HG03045 (cell line): ENCODE data around the gene RHBDF2.
A peak's percentile ranks its signal among the peaks of the same experiment; 100 is the strongest.

Experiments
- ATAC-seq: cut with Tn5 transposase; IDR thresholded peaks from one replicate; pipeline ENCODE4 v1.9.1; 2021; ENCODE audit warnings: mild to moderate bottlenecking, moderate library complexity; ENCODE audit not compliant: unreplicated experiment

Gene RHBDF2

DNA sequence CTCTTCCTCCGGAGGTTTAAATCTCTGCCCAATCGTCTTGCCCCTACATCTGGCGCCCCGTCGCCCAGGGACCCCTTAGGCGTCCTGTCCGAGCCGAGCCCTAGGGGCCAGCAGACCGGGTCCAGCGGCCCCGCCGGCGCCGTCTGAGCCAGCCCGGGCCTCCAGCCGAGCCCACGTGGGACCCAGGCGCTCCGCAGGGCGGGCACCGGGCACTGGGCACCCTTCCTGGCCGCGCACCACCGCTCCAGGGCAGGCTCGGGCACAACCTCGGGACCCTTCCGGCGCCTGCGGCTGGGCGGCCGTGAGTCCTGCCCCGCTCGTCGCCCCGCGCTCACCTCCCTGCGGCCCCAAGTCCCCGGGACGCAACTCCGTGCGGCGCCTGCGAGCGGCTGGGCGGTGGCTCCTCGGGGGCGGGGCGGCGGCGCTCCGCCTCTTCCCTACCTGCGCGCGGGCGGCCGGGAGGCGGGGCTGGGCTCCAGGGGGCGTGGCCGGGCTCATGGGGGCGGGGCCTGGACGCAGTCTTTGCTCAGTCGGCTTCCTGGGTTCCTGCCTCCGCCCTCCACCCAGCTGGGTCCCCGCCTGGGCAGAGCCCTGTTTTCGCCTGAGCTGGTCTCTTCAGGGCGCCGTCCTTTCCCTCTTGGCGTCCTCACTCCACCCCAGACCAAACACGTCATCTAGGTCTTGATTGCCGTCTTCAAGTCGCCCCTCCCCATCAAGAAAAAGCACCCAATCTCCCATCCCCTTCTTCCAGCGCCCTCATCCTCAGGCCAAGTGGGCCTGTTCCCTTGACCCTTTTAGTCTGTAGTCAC lies at the start of gene RHBDF2:
RHBDF2 (minus strand) TSS at position 406 of the 809 bp plus-strand sequence. CDS start 19,899 bp downstream, outside the sequence.
- ATAC-seq = peak; percentile 71

DNA sequence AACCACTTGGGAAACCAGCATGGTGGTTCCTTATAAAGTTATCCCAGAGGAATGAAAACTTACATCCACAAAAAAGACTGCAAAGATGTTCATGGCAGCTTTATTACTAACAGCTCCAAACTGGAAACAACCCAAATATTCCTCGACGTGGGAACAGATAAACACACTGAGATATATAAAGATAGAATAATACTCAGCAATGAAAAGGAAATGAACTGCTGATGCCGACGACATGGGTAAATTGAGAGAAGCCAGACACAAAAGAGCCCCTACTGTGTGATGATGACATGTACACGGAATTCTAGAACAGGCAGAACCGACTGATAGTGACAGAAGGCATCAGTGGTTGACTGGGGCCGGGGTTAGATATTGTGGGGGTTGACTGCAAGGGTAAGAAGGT lies 48.3 kb upstream of the RHBDF2 start:
- no peak for ATAC-seq

DNA sequence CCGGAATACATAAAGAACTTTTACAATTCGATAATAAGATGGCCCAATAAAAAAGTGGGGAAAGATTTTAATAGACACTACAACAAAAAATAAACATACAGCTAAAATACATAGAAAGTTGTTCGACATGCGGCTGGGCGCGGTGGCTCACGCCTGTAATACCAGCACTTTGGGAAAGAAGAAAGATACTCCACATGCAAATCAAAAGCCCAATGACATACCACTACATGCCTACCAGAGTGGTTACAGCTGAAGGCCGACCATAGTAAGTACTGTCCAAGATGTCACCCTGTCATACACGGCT lies 47.9 kb upstream of the RHBDF2 start:
- no peak for ATAC-seq

DNA sequence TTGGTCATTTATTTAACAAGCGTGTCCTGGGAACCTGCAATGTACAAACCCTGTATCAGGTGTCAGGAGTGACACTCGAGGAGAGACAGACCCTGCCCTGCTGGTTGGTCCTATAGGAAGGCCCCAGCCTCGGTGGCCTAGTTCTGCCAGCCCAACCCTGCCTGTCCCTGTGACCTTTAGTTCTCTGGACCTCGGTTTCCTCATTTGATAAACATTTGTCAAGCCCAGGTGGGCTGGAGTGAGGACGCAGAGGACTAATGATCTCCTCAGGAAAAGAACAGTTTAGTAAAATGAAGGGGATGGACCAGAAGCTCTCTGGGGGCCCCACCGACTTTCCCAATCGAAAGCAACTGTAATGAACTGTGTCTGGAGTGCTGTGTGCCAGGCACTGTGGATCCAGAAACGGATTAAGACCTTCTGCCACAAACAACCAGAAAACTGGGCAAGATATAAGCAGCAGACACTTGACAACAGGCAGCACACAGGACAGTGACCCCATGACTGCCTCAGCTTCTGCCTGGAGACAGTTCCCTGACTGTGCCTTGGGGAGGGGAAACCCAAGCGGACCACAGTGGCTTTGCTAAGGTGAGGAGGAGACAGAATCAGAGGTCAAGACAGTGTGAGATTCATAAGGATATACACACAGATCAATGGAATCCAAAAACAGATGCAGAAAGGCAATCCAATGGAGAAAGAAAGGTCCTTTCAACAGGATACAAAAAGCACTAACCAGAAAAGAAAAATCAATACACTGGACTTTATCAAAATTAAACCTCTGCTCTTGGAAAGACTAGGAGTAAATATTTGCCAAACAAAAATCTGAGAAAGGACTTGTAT lies 47.4 kb upstream of the RHBDF2 start:
- ATAC-seq = no peak

DNA sequence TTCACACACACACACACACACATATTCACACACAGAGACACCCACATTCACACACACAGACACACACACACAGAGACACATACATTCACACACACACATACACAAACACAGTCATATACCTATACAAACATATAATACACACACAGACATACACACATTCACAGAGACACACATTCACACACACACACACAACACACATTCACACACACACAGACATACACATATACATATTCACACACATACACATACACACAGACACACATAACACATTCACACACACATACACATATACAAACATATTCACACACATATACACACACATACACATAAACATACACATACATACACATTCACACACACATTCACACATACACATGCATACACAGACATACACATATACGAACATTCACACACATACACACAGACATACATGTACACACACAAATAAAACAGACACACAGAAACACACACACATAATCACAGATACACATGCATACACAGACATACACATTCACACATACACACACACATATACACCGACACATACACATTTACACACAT lies 46.5 kb upstream of the RHBDF2 start:
- no peak for ATAC-seq

DNA sequence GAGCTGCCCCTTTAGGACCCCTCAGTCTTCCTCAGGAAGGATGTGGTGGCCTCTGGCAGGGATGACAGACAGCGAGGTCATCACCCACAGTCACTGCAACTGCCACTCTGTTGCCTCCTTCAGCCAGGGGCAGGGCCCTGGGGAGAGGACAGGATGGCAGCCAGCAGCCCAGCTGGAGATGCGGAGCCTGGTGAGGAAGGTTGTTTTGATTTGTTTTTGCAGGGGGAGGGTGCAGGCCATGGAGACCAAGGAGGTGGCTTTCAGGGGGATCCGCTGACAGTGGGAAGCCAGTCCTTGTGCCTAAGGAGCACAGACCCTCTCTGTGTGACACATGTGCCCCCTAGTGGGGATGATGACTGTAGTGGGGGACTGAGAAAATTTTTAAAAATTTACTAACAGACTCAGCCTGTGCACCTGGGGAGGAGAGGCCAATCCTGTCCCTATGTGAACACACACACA lies 46.0 kb upstream of the RHBDF2 start:
- no peak for ATAC-seq

DNA sequence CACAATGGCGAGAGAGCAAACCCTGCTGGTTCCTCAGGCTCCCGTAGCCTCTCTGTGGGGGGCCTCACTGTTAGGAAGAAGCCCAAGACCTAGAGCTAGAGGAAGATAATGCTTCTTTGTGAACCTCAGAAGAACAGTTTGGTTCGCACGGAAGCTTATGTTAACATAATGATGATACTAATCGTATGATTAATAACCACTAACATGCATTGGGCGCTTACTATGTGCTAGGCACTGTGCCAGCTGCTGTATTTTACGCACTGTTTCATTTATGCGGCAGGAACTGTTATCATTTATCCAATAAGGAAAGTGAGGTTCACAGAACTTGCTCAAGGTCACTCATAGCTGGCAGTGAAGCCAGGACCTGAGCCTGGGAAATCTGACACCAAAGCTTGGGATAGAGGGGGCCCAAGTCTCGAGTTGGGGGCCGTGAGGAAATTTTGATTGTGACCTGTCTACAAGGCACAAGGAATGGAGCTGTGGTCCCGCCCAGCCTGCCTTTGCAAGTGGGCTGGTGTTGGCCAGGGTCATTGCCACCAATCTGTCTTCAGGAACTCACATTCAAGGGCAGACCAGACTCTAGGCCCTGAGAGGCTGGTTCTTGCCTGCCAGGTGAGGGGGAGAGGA lies 45.4 kb upstream of the RHBDF2 start:
- ATAC-seq = no peak

DNA sequence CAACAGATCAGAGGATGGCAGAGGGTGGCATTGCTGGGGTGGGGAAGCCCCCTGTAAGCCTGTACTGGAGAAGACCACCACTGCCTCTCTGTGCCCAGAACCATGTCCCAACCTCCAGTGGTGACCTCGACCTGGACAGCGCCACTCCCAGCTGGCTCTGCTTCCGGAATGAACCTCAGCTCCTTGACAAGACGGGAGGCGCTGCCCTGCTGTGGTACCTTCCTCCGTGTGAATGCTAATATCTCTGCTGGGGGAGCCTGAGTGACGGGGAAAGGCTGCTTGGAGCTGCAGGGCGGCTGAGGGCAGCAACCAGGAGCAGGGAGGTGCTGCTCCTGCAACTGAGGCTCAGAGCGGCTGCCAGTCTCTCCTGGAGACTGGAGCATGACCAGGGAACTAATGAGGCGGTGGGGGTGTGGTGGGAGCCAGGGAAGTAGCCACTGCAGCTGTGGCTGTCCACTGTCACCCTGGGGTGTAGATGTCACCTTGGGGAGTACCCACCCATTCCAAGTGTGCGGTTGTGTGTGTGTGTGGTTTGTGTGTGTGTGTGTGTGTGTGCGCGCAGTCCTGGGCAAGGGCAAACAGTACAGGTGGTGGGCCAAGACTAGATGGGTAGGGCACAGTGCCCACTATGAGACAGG lies 44.8 kb upstream of the RHBDF2 start:
- ATAC-seq = no peak

DNA sequence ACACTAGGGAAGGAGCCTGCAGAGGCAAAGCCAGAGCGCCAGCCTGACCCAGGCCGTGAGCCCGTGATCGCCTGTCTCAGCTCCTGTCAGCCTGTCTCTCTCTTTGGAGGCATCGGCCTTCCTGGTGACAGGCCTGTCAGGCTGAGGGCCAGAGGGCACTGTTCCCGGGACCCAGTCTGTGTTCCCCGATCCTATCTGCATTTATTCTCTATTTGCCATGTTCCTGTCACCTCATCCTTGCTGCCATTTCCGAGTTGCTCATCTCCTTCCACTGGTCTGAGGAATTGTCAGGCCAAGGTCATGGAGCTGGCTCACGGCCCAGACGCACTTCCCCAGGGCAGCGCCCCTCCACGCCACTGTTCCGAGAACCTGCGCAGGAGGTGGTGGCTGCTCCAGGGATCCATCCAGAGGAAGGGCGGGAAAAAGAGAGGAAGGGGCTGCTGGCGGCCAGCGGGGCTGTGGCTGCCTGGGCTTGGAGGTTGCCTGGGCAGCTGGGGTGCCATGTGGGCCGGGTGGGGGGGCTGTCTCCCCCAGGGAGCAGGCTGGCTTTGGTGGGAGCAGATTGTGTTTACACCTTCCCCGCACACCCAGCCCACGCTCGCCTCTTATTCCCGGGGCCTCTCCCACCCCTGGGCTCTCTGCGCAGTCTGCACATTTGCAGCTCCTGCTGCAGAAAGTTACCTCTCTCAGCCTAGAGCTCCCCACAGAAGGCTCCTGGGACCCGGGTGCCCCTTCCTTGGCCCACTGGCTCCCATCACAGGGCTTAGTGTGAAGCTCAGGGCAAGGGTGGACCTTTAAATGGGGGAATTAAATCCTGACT lies 43.5 kb upstream of the RHBDF2 start:
- ATAC-seq = no peak

DNA sequence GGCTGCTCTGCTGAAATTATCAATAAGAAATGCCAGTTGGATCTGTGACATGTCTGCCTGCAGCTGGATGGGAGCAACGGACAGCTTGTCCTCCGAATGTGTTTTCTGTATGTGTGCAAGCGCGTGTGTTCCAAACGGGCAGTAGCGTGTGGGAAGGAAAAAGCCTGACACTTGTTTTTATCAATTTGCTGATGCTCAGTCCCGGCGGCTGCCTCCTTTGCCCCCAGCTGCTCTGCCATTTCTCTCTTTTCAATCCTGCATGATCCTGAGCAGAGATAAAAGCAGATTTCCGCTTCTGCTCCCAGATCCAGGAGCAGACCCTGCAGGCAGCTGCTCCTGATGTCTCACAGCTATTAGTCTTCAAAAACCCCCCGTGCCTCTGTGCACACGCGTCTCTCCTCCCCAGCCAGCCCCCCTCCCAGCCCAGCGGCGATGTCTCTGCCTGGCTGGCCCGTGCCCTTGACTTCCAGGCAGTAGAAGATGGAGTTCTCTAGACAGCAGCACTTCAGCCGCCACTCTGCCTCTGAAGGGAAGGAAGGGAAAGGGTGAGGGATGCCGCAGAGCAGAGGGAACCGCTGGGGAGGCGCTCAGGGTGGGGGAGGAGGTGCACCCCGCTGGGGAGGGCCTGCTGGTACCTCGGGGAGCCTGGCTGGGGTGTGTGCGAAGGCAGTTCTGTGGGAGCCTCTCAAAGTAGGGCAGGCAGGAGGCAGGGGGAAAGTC lies 42.8 kb upstream of the RHBDF2 start:
- ATAC-seq = no peak

DNA sequence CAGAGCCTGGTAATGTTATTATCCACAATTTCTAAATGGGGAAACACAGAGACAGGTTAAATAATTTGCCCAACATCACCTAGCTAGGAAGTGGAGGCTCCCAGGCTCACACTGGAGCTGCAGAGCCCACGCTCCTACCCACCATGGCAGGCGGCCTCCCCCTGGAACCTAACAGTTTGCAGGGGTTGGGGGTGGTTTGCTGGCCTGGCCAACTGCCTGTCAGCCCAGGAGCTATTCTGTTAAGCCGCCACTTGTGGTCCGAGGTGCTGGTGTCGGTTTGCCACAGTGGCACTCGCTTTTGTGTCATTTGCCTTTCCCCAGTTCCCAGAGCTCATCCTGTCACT lies 42.2 kb upstream of the RHBDF2 start:
- ATAC-seq = no peak

DNA sequence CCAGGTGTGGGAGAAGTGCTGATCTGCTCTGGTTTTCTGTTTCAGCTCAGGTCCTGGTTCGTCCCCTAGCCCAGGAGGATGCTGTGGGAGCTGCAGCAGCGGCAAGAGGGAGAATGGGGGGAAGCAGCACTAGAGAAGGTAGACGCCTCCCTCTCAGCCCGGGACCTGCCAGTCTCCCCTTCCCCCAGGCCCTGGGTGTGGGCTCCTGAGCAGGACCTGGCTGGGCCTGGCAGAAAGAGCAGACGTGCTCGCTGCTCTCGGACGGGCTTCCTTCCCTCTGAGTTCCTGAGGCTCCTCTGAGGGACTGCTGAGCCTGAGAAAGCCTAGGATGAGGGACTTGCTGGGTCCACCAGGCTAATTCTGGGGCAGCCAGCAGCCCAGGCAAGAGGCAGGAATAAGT lies 41.8 kb upstream of the RHBDF2 start:
- no peak for ATAC-seq

DNA sequence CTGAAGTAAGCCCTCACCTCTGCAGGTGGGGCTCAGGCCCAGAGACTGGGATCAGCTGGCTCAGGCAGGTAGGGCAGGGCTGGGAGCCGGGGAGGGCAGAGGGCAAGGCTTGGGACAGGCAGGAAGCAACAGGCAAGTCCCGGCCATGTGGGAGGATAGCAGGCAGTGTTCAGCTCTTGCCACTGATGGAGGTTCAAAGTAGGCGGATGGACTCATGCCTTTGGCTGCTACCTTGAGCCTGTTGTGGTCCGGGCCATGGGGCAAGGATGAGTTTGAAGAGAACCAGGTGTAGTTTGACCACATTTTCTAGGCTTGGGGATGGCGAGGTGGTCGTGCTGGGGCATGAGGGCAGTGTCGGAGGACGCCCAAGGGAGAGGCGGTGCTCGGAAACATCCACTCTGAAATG lies 41.3 kb upstream of the RHBDF2 start:
- ATAC-seq = no peak

DNA sequence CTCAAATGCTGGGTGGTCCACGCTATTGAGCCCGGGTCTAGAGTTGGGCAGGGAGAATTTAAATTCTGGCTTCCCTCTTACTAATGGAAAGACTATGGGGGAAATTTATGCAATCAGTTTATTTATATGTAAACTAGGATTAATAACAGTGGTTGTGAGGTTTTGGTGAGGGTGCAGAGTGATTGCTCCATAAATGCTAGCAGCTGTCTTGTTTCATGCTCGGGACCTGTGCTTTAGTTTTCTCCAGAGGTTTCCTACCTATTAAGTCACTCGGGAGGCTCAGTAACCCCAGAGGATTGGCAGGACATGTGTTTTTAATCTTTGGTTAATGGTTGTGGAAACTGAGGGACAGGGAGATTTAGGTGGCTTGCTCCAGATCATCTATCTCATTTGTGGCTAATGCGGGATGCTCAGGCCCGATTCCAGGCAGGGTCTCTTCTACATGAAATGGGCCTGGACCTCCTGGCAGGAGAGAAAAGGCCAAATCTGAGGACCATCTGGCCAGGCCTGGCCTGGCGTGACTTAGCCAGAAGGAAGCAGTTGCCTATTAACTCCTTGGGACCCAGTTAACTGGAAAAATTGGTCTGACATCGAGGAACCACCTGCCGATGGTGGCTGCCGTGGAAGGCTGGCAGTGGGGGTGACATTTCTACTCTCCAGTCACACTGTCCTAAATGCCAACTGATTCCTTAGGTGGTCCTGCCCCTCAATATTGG lies 40.7 kb upstream of the RHBDF2 start:
- no peak for ATAC-seq

DNA sequence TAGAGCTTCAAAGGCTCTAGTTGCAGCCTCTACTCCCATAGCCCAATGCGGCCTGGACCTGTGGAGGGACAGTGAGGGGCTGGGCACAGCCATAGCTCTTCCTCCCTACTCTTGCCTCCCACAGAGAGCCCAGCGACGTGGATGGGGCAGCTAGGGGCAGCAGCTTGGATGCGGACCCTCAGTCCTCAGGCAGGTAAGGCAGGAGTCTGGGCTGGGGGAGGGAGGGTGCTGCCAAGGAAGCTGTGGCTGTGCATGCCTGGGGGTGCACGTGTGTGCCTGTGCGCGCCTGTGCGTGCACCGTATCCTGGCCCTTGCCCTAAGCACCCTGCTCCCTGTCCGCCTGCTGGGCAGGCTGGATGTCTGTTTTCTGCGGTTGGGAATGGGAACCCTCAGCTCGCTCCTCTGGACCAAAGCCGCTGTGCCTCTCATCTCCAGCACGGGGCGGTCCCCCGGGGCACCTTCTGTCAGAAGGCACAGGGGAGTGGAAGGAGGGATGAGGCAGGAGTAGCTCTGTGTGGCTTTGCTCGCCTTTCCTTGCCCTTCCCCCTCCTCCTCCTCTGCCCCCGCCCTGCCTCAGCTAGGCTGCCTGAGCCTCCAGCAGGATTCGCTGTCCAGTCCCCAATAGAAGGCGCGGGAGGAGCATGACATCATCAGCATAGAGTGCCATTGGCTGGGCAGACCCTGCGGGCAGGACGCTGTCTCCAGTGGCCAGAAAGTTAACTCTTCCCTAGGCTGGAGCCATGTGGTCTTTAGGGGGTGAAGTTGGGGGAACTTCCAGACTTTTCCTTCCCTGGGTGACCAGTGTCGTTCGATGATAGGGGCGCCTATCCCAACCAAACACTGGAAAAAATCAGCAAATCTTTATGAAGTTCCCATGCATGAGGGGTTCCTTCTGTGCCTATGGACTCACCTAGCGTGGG lies 39.4 kb upstream of the RHBDF2 start:
- no peak for ATAC-seq

DNA sequence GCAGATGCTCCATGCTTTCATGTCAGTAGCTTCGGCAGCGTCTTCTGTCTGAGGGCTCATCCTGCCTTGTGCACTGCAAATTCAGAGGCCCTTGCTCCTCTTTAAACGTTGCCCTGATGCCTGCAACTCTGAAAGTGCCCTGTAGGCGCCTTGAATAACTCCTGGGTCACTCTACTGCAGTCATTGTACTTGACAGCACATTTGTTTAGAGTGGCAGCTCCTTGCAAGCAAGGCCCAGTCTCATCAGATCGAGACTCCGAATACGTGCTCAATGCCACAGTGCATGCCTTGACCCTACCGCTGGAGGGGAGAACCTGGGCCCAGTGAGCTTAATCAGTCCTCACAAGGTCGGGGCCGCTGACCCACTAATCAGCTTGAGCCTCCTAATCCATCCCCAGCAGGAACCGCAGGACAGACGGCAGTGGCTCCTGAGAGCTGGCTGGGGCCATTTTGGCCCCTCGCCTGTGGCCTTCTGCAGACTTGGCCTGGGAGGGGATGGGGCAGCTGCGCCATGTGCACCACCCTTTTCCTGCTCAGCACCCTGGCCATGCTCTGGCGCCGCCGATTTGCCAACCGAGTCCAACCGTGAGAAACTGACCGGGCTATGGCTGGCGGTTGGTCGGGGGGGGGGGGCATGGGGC lies 38.5 kb upstream of the RHBDF2 start, which contains the start of gene PRCD:
PRCD (plus strand) TSS at position 414 of the 641 bp plus-strand sequence; CDS start at position 512, 98 bp downstream.
- no peak for ATAC-seq

DNA sequence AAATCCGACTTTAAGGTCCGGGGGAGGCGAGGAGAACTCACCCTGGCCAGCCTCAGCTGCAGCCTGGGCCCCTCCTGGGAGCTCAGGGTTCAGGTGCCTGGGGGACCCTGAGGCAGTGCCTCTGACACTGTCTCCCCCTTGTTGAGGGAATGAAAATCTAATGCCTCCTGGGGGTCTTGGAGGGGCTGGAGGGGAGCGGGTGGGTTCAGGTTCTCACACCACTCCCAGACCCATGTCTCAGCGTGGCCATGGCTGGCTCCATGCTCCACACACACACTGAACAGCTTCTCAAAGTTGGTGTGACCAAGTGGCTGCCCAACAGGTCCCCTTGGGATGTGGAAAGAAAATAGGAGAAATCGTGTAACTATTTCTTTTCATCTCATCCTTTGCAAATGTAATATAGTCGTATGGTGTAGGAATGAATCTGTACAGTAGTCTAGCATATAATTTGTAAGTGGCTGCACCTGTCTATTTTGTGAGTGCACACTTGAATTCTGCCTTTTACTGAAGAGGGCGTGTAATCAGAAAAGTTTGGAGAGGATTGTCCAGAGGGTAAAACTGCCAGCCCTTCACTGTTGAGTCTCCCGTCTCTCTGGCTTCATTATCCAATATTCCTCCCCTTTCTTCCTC lies 37.8 kb upstream of the RHBDF2 start:
- no peak for ATAC-seq
